ENCODE measurements around the gene BSND.
"Not testable (repeated sequence)": the region's sequence is repeated elsewhere in the genome, so short reads cannot be mapped to it uniquely, and the experiment has no call there.

Gene BSND

DNA sequence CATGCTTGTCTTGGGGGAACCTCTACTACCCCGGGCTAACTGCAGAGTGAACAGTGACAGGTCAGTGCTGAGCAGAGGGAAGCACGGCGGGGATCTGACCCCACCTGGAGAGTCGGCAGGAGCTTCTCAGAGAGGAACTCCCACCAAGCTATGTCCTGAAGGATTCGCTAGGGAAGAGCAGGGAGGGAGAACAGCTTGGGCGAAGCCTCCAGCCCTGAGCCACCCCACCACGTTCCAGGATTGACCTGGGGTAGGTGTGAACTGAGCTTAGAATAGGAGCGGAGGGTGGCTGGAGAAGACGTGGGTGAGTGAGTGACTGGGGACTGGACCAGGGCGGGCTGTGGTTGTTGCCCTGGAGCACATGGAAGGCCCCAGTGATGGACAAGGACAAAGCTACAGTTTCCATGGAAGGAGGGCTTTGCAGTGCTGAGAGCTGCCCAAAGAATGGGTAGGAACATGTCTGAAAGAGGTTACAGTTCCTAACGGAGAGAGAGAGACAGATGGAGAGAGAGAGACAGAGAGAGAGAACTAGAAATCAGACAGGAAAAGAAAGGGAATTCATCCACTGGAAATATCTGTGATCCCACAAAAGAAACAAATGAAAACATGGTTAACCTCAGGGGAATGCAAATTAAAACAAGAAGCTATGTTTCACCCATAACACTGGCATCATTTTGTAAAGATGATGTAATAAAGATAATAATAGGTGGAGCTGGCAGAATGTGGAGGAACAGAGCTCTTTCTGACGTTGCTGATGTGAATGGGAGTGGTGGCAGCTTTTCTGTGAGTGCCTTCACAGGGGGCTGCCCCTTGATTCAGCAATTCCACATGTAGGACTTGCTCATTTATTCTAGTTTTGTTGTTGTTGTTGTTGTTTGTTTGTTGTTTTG lies 17.2 kb downstream of the BSND start:
- no peak for DNase-seq (ENCODE audit: low read depth in 2 of 2)

DNA sequence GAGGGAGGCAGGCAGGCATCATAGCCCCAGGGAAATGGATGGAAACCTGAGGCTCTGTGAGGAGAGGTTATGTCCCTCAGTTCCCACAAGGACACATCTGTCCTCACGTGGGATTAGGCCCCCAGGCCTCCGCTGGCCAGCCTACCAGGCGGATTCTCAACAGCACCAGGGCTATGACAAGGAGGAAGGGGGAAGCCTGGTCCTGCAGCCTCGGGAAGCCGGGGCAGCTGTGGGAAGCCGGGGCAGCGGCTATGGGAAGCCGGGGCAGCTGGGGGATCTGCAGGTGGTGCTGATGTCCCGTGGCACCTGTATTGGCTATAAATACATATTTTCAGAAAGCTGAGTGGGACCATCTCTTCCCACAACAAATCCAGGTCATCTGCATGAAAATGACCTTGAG lies 19.7 kb downstream of the BSND start:
- no peak for DNase-seq (ENCODE audit: low read depth in 2 of 2)

DNA sequence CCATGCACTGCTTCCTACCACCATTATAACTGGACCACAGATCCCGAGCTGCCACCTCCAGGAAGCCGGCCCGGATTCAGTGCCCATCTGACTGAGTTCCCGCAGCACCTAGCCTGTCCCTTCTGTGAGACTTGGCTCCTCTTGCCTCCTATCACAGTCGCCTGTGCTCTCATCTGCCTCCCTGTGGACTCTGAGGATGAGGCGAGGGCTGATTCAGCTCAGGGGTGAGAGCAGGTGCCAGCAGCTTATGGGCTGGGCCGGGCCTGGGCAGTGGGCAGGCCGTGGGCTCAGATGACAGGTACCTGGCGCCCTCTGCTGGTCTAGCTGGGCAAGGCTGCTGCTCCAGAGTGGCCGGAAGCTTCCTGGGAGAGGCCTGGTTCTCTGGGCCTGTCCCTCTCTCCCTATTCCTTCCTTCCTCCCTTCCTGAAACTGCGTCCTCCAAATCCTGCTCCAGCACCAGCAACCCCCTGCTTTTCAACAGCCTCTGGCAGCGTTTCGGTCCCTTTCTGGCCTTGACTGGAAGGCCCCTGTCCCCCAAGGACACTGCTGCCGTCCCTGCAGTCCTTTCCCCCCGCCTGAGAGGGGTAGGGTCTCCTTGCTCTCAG lies 23.3 kb downstream of the BSND start:
- peak; percentile 2 to 14 for DNase-seq (ENCODE audit: low read depth in 2 of 2)

DNA sequence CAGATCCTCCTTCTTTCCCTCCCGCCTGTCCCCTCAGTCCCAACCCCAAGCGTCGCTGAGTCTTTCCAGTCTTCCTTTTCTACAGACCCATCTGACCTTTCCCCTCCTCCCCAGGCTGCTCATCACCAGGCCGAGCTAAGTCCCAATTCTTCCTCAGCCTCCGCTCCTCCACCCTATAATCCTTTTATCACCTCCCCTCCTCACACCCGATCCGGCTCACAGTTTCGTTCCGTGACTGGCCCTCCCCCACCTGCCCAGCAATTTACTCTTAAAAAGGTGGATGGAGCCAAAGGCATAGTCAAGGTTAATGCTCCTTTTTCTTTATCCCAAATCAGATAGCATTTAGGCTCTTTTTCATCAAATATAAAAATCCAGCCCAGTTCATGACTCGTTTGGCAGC lies 25.4 kb downstream of the BSND start:
- DNase-seq (ENCODE audit: low read depth in 2 of 2) = not testable (repeated sequence)

DNA sequence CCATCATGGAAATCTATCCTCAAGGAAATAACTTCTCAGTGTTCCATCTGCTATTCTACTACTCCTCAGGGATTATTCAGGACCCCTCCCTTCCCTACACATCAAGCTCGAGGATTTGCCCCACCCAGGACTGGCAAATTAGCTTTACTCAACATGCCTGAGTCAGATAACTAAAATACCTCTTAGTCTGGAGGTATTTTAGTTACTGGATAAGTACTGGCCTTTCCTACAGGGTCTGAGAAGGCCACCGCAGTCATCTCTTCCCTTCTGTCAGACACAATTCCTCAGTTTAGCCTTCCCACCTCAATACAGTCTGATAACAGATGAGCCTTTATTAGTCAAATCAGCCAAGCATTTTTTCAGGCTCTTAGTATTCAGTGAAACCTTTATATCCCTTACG lies 27.9 kb downstream of the BSND start:
- not testable (repeated sequence) for DNase-seq (ENCODE audit: low read depth in 2 of 2)

DNA sequence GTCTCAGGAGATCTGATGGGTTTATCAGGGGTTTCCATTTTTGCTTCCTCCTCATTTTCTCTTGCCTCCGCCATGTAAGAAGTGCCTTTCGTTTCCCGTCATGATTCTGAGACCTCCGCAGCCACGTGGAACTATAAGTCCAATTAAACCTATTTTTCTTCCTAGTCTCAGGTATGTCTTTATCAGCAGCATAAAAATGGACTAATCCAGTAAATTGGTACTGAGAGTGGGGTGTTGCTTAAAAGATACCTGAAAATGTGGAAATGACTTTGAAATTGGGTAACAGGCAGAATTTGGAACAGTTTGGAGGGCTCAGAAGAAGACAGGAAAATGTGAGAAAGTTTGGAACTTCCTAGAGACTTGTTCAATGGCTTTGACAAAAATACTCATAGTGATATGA lies 32.4 kb downstream of the BSND start:
- not testable (repeated sequence) for DNase-seq (ENCODE audit: low read depth in 2 of 2)

DNA sequence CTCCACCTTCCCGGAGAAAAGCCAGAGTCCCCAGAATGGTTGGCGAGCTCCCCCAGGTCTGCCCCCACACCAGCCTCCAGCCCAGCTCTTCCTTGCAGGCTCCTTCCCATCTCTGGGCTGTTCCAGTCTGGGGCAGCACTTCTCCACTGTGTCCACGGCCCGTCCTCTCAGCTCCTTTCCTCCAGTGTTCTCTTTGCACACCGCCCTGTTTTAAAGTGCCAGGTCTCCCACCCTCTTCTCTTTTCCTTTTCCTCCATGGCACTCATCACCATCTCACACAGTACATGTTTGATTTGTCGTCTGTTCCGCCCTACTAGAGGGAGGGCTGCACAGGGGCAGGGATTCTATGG lies 34.5 kb downstream of the BSND start:
- no peak for DNase-seq (ENCODE audit: low read depth in 2 of 2)

DNA sequence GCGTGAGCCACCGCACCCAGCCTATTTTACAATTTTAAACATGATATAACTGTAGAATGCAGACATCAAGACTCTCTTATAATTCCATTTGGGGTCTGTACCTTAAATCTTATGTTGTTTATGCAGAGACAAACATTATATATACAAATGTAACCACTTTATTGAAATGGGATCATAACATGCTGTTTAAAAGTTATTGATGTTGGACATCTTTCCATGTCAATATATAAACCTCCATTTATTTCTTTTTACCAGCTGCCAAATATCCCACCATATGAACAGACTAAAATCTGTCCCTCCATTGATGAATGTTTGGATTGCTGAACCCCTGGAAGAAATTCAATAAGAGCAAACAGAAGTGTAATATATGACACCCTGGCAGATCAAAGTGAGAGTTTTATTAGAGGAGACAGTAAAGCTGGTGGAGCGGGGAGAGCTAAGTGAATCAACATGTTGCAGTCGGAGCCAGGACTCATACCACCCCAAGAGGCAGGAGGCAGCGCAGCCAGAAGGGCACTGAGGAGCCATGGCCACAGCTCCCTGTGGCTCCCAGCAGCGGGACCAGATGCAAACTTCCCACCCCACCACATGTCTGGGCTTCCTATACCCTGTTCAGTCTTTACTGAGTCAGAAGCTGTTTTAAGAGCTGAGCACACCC lies 35.9 kb downstream of the BSND start:
- no peak for DNase-seq (ENCODE audit: low read depth in 2 of 2)

DNA sequence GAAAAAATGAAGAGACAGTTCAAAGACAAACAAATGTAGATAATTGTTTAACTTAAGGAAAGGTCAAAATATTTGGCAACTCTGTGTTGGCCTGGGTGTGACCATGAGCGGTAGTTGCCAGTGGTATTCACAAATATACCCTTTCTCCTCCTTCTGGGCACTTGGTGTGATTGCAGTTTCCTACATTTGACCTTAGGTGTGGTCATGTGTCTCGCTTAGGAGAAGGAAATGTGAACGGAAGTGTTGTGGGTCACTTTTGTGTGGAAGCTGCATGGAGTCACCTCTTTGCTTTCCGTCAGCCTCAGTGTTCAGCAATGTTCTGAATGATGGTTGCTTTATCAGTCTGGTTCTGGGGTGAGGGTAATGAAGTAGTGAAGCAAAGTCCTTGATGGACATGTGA lies 37.2 kb downstream of the BSND start:
- no peak for DNase-seq (ENCODE audit: low read depth in 2 of 2)

DNA sequence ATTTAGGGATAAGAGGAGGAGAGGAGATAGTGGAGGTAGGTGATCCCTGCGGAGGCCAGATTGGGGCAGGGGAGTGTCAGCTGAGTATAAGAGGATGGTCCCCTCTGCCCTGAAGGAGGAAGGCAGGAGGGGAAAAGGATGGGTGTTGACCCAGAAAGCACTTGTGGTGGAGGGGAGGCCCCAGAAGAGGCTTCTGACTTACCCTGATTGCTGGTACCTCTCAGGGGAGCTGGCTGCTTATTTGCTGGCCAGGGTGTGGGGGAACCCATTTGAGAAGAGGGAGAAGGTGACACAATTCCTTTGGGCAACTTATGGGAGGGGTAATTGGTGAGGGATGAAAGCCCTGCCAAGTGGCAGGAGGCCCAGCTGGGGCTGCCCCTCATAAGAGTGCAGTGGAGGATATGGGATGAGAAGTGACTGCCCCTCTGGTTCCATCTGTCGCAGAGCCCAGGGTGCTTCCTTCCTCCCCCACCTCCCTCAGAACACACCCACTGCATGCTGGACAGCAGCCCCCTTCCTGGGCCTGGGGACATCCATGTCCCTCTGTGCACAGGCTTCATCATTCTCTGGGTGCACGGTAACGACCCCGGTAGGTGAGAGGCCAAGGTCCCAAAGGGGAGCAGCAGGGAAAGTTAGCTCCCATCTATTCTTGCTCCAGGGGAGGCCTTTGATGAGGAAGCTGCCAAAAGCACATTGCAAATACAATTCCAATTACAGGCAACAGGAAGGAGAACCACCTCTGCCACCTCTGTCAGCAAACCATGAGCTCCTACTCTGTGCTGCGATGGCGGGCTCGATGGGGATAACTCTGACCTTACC lies 39.2 kb downstream of the BSND start:
- DNase-seq (ENCODE audit: low read depth in 2 of 2) = no peak

DNA sequence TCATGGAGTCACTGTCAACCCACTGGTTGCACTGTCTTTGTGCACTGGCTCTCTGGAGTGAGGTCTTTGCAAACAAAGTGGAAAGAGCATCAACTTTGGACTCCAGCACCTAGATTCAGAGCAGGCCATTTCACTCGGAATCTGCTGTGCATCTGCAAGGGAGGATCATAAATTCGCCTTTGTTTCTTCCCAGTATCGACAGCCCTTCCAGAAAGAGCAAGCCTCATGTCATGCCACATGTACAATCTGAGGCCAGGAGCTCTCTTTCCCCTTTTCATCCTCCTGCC lies 39.8 kb downstream of the BSND start:
- no peak for DNase-seq (ENCODE audit: low read depth in 2 of 2)

DNA sequence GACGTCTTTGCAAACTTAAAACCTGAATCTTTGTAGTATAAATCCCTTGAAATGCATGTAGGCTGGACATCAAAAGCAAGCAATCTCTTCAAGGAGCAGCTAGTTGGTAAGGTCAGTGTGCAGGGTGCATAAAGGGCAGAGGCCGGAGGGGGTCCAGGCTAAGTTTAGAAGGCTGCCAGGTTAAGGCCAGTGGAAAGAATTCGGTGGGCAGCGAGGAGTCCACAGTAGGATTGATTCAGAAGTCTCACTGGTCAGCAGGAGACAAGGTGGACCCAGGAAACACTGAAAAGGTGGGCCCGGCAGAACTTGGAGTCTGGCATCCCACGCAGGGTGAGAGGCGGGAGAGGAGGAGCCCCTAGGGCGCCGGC lies 40.2 kb downstream of the BSND start:
- no peak for DNase-seq (ENCODE audit: low read depth in 2 of 2)

DNA sequence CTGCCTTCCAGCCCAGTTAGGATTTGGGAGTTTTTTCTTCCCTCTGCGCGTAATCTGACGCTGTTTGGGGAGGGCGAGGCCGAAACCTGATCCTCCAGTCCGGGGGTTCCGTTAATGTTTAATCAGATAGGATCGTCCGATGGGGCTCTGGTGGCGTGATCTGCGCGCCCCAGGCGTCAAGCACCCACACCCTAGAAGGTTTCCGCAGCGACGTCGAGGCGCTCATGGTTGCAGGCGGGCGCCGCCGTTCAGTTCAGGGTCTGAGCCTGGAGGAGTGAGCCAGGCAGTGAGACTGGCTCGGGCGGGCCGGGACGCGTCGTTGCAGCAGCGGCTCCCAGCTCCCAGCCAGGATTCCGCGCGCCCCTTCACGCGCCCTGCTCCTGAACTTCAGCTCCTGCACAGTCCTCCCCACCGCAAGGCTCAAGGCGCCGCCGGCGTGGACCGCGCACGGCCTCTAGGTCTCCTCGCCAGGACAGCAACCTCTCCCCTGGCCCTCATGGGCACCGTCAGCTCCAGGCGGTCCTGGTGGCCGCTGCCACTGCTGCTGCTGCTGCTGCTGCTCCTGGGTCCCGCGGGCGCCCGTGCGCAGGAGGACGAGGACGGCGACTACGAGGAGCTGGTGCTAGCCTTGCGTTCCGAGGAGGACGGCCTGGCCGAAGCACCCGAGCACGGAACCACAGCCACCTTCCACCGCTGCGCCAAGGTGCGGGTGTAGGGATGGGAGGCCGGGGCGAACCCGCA lies 40.8 kb downstream of the BSND start, which contains the start of gene PCSK9:
TSS of gene PCSK9 (plus strand) at position 207 of the 741 bp plus-strand sequence. CDS start at position 497, 290 bp downstream.
- DNase-seq (ENCODE audit: low read depth in 2 of 2) = no peak

DNA sequence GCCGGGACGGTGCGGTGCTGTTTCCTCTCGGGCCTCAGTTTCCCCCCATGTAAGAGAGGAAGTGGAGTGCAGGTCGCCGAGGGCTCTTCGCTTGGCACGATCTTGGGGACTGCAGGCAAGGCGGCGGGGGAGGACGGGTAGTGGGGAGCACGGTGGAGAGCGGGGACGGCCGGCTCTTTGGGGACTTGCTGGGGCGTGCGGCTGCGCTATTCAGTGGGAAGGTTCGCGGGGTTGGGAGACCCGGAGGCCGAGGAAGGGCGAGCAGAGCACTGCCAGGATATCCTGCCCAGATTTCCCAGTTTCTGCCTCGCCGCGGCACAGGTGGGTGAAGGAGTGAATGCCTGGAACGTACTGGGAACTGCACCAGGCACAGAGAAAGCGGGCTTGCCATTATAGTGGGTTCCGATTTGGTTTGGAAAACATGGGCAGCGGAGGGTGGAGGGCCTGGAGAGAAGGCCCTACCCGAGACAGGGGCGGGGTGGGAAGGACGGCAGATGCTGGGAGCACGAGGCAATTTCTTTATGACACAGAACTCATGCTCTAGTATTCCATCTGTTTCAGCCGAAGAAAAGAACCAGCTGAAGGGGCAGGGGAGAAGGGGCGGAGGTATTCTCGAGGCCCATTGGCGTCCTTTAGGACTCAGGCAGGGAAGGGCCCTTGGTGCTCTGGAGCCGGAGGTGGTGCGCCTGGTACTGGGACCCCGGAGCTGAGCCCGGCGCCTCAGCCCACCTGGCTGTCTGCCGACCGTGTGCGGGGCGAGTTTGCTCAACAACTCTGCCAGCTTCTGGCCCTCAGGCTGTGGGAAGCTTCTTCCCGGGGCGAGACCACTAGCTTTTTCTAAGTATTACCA lies 41.6 kb downstream of the BSND start:
- DNase-seq (ENCODE audit: low read depth in 2 of 2) = no peak

DNA sequence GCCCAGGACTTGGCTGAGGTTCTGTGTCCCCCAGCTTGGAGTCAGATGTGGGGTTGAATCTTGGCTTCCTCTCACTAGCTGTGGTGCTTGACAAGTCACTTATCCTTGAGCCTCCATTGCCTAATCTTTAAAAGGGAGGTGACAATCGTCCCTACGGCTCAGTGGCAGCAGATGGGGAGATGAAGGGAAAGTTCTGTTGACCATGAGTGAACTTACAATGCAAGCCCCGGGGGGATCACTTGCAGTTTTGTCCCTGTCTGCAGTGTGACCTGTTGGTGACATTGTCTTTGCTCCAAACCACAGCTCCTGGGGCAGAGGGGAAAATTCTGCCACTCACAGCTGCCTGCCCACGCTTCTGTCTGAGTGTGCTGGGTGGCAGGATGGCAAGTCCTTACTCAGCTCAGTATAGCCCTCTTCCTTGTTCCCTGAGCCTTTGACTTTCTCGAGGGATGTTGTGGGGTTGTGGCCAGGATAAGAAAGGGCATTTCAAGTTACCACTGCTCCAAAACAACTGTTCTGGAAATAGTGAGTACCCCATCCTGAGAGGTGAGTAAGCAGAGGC lies 42.3 kb downstream of the BSND start:
- DNase-seq (ENCODE audit: low read depth in 2 of 2) = no peak

DNA sequence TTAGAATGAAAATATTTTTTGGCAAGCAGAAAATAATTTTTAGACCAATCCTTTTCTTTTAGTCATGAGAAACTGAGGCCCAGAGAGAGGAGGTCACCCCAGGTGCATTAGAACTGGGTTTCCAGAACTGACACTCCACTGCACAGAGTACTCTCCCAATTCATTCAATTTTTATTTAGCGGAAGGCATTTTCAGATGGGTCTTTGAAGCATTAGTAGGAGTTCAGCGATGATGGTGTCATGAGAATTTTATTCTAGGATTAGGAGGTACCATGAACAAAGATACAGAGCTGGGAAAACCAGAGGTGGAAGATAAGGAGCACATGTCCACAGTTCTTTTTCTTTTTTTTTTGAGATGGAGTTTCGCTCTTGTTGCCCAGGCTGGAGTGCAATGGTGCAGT lies 42.9 kb downstream of the BSND start:
- no peak for DNase-seq (ENCODE audit: low read depth in 2 of 2)

DNA sequence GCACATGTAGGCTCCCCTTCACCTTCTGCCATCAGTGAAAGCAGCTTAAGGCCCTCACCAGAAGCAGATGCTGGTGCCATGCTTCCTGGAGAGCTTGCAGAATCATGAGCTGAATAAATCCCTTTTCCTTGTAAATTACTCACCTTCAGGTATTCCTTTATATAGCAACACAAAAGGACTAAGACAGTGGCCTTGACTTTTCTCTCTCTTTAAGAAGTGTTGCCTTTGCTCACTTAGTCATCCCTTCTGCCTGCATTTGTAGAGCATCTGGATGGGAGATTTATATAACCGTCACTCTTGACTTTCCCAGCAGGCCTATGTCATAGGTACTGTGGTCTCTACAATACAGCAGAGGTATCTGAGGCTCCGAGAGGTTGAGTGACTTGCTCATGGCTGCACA lies 44.3 kb downstream of the BSND start:
- no peak for DNase-seq (ENCODE audit: low read depth in 2 of 2)

DNA sequence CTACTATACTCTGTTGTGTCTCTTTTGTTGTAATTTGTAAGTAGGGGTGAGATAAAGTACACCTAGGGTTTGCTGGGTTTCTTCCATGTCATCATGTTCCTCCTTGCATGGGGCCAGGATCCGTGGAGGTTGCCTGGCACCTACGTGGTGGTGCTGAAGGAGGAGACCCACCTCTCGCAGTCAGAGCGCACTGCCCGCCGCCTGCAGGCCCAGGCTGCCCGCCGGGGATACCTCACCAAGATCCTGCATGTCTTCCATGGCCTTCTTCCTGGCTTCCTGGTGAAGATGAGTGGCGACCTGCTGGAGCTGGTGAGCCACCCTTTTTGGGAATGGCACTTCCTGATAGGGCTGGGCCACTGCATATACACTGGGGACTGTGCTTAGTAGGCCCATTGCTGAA lies 45.0 kb downstream of the BSND start:
- no peak for DNase-seq (ENCODE audit: low read depth in 2 of 2)

DNA sequence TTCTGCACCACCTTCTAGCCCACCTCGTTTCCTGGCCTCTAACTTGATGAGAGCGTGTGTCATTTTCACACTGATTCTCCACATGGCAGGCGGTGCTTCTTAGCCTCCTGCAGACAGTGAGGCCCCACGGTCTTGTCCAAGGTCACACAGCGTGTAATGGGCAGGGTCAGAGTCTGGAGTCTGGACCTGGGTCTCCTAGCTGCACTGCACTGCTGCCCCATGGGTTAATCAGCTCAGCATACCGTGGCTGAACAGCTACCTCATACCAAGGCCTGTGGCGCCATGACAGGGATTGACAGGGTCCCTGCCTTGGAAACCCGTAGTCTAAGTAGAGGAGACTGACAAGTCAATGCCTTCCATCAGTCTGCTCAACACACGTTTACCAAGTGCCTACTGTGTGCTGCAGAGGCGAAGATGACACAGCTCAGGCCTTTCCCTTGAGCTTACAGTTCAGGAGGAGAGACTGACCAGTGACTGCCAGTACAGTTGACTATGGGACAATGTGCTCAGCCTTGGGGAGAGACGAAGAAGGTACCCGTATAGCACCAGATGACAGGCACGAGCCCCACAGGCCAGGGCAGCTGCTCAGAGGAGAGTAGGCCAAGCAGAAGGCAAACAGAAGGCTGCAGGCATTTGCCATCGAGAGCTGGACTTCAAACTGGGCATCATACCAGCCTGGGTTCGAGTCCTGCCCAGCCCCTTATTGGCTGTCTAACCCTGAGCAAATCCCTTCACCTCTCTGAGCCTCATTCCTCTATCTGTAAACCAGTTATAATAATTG lies 46.1 kb downstream of the BSND start:
- no peak for DNase-seq (ENCODE audit: low read depth in 2 of 2)

DNA sequence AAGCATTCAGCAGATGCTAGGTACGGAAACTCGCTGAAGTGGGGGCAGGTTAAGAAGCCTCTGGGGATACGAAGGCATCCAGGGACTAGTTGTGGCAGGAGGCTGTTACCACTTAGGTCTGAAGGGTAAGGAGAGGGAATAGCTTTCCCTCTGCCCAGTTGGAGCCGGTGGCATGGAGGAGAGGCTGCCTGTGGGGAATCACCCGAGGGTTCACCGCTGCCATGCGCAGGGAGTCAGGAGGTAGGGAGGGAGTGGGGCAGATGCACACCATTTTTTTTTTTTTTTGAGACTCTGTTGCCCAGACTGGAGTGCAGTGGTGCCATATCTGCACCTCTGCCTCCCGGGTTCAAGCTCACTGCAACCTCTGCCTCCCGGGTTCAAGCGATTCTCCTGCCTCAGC lies 46.7 kb downstream of the BSND start:
- no peak for DNase-seq (ENCODE audit: low read depth in 2 of 2)

Measured in stimulated activated CD8-positive, alpha-beta memory T cell treated with anti-CD3 and anti-CD28 coated beads, Interleukin-15, amount 100 ng/mL, for 4 hours (primary cell).